ENCODE results near the gene ASMT.
"Not testable (repeated sequence)": the region's sequence is repeated elsewhere in the genome, so short reads cannot be mapped to it uniquely, and the experiment has no call there.

Gene ASMT, protein sequence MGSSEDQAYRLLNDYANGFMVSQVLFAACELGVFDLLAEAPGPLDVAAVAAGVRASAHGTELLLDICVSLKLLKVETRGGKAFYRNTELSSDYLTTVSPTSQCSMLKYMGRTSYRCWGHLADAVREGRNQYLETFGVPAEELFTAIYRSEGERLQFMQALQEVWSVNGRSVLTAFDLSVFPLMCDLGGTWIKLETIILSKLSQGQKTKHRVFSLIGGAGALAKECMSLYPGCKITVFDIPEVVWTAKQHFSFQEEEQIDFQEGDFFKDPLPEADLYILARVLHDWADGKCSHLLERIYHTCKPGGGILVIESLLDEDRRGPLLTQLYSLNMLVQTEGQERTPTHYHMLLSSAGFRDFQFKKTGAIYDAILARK

DNA sequence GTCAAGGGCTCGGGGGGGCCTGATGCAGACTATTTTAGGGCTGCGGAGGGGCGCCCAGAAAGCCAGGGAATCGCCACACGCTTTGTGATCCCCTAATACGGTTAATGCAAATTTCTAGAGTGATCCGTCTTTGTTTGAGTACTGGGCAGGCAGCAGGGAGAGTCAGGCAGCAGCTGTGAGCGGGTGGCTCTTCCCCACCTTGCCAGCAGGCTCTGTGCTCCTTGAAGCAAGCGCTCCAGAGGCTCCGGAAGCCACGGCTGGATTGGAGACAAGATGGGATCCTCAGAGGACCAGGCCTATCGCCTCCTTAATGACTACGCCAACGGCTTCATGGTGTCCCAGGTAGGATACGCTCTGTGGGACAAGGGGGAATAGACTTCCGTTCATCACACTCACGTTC lies at the start of gene ASMT:
TSS of gene ASMT (plus strand) at position 133 of the 400 bp plus-strand sequence. CDS start at position 274, 141 bp downstream.
- DNase-seq, result no peak

DNA sequence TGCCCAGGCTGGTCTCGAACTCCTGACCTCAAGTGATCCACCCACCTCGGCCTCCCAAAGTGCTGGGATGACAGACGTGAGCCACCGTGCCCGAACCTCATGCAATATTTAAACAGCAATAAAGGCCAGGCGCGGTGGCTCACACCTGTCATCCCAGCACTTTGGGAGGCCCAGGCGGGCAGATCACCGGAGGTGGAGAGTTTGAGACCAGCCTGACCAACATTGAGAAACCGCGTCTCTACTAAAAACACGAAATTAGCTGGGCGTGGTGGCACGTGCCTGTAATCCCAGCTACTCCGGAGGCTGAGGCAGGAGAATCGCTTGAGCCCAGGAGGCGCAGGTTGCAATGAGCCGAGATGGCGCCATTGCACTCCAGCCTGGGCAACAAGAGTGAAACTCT lies 40.7 kb upstream of the ASMT start:
- DNase-seq, result not testable (repeated sequence)

DNA sequence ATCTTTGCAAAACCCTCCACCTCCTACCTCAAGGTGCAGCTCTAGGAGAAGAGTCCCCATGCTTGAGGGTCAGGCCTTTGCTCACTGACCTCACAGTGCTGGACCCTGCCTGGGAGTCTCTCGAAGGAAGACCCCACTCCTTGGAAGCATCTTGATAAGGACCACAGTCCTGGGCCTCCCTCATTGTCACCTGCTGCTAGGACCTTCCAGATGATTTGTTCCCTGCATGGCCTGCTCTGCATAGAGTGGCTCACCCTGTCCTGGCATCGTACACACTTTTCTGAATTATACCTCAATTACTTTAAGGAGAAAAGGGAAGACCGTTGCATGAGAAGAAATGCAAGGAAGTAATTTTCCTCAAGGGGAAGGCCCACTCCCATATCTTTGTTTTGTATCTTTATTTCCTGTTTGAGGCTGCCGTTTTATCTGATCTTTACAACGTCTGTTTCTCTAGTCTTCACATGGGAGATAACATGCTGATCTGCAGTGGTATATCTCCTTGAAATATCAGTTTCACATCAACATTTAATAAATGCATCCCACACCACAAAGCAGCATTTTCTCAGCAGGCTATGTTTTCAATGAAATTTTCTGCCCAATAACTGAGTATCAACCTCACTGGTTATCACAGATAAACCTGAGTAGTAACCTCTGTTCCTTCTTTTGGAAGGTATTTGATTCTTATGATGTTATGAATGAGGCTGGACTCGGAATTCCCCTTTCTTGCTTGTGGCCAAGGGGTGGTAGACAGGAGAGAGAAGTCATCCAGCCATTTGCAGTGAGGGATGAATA lies 38.5 kb upstream of the ASMT start:
- no peak for DNase-seq

DNA sequence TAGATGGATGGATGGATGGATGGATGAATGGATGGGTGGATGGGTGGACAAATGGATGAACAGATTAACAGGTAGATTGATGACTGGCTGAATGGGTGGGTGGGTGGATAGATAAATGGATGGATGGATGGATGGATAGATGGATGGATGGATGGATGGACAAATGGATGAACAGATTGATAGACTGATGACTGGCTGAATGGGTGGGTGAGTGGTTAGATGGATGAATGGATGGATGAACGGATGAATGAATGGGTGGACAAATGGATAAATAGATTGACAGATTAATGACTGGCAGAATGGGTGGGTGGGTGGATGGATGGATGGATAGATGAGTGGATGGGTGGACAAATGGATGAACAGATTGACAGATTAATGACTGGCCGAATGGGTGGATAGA lies 37.0 kb upstream of the ASMT start:
- no peak for DNase-seq

DNA sequence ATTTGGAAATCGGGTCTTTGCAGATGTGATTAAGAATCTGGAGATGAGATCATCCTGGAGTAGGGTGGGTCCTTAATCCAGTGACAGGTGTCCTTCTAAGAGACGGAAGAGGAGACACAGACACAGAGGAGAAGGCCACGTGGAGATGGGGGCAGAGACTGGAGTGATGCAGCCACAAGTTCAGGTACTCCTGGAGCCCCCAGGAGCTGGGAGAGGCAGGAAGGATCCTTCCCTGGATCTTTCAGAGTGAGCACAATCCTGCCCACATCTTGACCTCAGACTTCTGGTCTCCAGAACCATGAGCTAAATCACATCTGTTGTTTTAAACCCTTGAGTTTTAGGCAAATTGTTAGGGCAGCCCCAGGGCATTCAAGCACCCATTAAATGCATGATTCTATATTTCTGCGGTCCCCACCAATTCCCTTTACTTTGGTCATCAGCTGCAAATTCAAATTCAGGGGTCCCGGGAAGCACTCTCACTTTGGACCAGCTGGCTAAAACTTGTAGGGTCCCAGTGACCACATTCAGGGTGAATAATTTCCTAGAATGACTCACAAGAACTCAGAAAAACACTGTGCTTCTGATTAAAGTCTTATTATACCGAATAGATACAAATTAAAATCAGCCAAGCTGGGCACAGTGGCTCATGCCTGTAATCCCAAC lies 36.2 kb upstream of the ASMT start:
- no peak for DNase-seq

DNA sequence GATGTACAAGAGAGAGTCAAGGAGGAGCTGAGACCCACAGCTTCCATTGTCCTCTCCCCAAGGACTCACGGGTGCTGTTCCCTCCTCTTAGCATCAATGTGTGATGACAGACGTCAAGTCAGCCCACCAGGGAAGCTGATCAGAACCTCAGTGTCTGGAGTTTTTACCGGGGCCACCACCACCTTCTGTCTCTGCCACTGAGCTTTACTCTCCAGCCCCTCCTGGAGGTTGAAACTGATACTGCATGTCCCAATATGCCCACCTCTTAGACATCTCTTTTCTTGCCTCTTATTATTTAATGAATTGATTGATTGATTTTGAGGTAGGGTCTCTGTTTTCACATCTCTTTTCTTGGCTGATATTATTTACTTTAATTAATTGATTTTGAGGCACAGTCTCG lies 33.7 kb upstream of the ASMT start:
- peak; percentile 65 for DNase-seq

DNA sequence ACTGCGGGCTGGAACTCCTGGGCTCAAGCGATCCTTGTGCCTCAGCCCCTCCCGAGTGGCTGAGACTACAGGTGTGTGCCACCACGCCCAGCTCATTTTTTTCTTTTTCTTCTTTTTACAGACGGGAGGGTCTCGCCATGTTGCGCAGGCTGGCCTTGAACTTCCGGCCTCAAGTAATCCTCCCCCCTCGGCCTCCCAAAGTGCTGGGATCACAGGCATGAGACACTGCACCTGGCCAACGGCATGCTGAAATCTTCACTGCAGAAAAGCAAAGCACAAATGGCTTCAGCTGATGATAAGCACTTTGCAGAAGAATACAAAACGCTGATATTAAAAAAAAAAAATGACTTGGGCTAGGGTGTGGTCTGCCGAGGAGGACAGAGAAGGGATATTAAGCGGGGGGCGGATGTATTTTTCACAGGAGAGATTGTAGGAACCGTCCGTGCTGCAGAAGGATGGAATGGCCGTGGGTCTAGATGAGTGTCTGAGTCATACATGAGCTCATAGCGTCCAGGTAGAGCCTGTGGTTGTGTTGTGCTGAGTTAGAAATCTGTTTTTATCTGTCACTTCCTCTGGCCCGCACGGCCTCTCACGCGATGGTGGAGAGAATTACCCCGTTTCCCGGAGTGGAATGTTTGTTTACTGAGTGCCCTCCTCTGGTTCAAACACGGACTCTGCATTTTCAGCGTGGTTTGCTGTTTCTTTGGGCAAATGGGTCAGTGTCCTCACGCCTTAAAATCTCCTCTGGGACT lies 32.0 kb upstream of the ASMT start:
- no peak for DNase-seq

DNA sequence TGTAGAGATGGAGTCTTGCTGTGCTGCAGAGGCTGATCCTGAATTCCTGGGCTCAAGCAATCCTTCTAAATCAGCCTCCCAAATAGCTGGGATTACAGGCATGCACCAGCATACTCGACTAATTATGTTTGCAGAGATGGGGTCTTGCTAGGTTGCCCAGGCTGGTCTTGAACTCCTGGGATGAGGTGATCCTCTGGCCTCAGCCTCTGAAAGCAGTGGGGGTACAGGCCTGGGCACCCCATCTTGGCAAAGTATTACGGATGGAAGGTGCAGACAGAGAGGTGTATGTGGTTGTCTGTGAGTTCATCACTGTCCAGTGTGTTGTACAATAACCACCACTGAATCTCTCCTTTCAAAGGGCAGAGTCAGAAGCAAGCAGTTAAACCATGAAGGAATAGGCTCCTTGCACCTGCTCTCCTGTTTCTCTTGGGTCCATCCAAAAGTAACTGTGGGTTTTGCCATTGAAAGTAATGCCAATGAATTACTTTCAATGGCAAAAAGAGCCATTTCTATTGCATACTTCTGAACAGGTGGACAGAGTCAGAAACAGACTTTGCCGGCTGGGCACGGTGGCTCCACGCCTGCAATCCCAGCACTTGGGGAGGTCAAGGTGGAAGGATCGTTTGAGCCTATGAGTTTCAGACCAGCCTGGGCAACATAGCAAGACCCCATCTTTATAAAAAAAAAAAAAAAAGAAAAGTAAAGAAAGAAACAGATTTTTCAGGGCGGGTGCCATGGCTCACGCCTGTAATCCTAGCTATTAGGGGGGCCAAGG lies 30.4 kb upstream of the ASMT start:
- DNase-seq, result no peak

DNA sequence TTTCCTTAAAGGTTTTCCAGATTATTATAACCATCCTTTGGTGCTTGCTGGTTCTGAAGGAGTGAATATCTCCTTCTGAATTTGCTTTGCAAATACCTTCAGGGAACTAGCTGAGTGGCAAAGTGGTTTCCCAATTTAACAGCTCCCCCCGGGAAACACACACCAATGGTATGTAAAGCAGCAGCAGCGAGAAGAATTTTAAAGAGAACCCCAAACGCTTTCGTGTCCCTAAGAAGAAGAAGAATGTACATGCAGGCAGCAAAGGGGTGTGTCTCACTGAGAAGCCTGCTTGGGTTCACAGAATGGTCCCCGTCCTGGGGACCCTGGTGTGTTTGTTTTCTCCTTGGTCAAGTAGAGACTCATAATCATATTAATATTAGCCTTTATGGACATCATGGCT lies 27.7 kb upstream of the ASMT start:
- no peak for DNase-seq

DNA sequence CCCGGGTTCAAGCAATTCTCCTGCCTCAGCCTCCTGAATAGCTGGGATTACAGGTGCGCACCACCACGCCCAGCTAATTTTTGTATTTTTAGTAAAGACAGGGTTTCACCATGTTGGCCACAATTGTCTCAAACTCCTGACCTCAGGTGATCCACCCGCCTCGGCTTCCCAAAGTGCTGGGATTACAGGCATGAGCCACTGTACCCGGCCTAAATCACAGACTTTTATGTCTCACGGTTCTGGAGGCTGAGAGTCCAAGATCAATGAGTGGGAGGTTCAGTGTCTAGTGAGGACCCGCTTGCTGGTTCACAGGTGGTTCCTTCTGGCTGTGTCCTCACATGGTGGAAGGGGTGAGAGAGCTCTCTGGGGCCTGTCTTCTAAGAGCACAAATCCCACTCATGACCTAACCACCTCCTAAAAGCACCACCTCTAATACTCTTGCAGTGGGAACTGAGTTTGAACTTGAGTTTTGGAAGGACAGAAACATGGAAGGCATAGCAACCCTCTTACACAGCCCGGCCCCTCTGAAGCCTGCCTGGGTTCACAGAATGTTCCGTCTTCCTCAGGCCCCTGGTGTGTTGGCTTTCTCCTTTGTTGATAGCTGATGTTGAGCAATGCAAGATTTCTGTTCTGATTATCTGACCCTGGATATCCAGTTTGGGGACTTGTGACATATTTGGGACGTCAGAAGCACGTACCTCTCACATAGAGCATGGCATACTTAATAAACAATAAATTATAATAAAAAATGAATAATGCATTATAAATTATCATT lies 25.3 kb upstream of the ASMT start:
- no peak for DNase-seq

DNA sequence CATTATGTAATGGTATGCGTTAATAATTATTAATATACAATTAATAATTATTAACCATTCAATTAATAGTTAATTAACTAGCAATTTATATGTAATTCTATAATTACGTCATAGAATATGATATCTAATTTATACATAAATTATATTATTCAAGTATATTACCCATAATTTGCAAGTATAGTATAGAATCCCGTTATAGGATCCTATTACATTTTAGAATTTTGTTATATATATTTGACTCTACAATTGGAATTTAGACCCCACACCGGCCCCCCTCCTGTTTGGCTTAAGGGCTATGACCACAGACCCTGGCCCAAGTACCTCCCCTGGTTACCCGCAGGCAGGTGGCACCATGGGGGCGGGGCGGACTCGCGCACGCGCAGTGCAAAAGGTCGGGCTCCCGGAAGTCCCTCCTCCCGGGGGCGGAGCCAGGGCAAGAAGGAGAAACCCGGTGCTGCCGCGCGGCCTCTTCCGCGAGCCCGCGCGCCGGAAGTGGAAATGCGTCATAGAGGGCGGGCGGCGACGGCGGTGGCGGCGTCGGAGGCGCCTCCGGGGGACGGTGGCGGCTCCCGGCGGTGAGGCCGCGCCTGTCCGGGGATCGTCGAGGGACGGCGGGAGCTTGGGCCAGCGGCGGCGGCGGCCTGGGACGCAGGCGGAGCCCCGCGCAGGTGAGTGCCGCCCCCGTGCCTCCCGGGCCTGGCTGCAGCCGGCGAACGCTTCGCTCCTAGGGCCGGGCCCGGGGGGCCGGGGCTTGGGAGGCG lies 23.6 kb upstream of the ASMT start, which contains the start of gene AKAP17A:
TSS of gene AKAP17A (plus strand) at position 503 of the 761 bp plus-strand sequence. CDS start 1,859 bp downstream, outside the sequence.
- DNase-seq, result peak; percentile 89

DNA sequence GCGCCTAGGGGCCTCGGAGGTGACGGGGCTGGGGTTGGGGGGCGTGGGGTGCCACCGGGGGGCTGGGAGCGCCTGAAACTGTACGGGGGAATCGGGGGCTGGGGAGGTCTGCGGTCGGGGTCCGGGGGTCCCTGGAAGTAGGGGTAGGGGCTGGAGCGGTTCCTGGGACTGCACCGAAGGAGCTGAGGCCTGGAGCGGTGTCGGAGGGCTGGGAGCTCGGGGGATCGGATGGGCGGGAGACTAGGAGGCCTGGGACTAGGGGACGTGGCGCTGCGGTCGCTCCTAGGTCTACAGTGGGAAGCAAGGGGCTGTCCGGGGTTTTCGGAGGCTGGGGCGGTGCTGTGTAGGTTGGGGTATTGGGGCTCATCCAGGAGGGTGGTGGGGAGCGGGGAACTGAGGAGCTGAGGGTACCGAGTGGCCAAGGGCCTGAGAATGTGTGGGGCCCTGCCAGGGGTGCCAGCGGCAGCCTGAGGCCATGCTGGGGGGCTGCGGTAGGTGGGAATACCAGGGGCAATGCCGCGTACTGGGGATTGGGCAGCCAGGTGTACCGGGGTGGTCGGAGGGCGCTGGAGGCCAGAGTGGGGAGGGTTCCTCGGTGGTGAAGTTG lies 22.9 kb upstream of the ASMT start:
- no peak for DNase-seq

DNA sequence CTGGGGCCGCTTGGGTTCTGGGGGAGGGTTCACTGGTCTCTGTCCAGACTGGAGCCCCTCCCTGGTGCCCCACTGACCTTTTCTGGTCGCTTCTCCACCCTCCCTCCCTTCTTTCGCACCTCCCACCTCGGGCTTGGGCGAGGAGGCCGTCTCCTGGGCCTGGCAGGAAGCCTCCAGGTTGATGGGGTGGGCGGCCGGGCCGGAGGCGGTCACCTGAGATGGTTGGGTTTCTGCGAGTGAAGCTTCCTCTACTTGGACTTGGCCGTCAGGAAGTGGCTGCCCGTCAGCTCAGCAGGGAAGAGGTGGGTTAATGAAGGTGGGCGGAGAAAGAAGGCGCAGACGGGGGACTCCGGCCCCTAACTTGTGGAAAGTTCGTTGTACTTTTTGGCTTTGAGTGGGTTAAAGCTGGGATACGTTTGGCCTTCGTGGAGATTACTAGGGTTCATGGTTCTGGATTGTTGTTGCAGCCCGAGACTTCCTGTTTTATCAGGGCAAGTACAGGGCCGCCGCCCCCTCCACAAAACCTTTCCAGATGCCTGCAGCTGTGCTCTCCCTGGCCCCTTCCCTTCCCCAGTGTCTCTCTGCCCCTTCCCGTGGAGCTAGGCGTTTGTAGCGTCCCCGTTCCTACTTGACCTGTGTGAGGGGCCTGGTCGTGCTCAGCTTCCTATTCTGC lies 22.3 kb upstream of the ASMT start:
- DNase-seq, result no peak

DNA sequence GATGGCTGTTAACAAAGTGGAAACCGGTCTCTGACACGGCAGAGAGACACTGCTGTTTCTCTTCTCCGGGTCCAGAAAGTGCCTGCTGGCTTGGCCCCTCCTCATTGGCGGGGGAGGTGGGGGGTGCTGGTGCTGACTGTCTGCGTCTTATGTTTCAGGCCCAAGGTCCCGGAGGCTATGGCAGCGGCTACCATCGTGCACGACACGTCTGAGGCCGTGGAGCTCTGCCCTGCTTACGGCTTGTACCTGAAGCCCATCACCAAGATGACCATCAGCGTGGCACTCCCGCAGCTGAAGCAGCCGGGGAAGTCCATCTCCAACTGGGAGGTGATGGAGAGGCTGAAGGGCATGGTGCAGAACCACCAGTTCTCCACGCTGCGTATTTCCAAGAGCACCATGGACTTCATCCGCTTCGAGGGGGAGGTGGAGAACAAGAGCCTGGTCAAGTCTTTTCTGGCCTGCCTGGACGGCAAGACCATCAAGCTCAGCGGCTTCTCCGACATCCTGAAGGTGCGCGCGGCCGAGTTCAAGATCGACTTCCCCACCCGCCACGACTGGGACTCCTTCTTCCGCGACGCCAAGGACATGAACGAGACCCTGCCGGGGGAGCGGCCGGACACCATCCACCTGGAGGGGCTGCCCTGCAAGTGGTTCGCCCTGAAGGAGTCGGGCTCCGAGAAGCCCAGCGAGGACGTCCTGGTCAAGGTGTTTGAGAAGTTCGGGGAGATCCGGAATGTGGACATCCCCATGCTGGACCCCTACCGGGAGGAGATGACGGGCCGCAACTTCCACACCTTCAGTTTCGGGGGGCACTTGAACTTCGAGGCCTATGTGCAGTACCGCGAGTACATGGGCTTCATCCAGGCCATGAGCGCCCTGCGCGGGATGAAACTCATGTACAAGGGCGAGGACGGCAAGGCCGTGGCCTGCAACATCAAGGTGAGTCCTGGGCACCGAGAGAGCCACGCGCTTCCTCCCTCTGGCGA lies 21.3 kb upstream of the ASMT start:
- DNase-seq, result no peak

DNA sequence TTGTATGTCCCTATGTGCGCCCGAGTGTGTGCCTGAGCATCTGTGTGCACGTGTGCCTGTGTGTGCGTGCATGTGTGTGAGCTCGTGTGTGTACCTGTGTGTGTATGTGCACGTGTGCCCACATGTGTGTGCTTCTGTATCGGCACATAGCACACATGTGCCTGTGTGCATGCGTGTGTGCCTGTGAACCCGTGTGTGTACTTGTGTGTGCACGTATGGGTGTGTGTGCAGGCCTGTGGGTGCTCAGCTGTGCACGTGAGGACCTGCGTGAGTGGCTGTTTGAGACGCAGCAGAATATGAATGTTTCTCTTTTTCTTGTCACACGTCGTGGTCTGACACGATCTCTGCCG lies 19.2 kb upstream of the ASMT start:
- DNase-seq, result no peak

DNA sequence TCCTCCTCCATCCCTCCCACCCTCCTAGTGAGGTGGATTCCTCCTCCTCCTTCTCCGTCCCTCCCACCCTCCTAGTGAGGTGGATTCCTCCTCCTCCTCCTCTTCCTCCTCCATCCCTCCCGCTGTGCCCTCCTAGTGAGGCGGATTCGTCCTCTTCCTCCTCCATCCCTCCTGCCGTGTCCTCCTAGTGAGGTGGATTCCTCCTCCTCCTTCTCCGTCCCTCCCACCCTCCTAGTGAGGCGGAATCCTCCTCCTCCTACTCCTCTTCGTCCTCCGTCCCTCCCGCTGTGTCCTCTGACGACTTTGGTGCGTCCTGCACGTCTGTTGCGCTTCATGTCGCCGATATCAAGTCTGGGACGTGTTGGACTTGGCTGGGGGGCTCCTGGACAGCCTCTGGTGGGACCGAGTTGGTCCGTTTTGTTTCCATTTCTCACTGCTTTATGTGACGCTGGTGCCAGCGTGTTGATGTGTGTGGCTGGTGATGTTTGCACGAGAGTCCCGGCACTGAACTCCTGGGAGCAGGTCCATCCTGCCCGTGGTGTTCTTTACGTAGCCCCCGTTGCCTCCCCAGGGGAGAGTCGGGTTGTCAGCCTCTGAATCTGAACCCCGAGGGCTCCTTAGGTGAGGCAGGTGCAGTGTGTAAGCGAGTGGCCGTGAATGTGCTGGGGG lies 18.0 kb upstream of the ASMT start:
- no peak for DNase-seq

DNA sequence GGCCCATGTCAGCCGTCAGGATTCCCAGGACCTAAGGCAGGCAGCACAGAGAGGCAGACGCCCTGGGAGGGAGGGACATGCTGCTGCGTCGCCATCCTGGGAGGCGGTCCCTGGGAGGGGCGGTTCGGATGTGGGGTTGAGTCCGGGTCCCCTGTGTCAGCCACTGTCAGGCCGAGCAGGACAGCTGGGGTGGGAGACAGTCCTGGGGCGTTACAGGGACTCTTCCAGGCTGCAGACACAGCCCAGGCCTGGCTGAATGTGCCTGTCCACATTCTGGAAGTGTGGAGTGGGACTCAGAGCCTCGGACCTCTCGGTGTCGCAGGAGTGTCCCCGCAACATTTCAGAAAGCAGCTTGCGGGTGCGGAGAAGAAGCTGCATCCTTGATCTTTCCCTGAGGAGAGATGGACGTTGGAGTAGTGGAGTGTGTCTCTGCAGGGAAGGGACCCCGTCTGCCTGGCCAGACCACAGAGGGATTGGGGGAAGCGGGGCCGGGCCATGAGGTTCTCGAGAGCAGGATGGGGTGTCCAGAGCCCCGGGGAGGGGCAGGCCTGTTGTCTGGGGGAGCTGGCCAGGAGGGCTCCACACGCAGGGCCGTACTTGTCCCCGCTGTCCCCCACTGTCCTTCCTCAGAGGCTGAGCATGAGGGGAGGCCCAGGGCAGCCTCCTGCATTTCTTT lies 17.4 kb upstream of the ASMT start:
- DNase-seq, result no peak
